COR-L47 (cell line): ENCODE measurements around the gene CLEC18A.
"Not testable (repeated sequence)": the region's sequence is repeated elsewhere in the genome, so short reads cannot be mapped to it uniquely, and the experiment has no call there.

Experiments used
- DNase-seq: peaks from one replicate; lab custom pipeline; 2025; lab: John Stamatoyannopoulos, UW

Gene CLEC18A

DNA sequence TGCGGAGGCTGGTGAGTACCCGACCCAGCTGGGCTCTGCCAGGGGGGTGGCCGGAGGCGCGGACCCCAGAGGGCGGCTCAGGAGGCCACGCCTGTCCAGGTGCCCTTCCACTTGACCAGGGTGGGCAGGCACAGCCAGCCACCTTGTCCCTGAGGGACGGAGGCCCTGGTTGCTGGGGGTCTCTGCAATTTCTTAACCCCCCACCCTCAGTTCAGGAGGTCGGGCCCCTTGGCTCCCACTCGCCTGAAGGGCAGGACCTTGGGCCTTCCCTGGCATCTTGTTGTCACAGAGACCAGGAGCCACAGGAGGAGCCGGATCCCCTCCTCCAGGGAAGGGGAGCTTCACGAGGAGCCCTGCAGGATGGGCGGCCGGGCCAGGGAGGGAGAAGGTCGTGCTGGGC is 982 bp downstream of the CLEC18A start:
- not testable (repeated sequence) for DNase-seq

DNA sequence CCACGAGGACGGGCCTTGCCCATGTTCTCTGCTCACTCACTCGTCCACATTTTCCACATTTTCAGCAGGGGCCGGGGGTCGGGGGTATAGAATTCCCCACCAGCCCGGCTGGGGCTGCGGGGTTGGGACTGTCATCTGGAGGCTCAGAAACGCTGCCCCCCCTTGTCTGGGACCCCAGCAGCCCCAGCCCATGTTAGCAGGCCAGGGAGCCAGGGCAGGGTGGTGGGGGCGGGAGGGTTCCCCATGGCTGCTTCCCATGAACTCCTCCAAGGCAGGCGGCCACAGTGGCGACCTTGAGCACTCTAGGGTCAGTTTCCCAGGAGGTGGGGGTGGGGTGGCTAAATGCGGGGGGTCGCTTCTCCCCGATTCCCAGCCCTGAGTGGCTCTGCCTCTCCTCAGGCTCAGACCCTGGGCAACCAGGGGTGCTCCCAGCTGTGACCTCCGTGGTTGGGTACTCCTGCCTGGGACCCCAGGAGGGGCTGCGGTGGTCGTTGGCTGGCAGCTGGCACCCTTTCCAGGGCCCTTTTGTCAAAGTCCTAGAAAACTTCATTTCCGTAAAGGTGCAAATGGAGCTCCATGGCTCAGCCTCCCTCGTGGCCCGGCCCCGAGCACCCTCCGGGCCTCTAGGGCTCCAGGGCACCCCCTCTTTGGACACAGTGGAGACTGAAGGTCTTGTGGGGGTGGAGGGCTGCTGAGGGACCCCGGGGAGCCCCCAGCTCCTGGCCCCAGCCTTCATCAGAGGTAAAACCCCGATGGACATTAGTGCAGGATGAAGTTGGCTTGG is 1.6 kb downstream of the CLEC18A start:
- DNase-seq, result not testable (repeated sequence)

DNA sequence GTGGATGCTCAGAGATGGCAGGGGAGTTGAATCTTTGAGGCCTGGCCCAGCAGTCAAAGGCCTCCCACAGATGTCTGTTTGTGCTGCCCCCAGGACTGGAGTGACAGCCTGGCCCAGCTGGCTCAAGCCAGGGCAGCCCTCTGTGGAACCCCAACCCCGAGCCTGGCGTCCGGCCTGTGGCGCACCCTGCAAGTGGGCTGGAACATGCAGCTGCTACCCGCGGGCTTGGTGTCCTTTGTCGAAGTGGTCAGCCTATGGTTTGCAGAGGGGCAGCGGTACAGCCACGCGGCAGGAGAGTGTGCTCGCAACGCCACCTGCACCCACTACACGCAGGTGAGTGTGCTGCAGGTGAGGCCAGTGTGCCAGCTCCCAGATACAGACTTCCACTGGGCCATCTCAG is 3.1 kb downstream of the CLEC18A start:
- not testable (repeated sequence) for DNase-seq

DNA sequence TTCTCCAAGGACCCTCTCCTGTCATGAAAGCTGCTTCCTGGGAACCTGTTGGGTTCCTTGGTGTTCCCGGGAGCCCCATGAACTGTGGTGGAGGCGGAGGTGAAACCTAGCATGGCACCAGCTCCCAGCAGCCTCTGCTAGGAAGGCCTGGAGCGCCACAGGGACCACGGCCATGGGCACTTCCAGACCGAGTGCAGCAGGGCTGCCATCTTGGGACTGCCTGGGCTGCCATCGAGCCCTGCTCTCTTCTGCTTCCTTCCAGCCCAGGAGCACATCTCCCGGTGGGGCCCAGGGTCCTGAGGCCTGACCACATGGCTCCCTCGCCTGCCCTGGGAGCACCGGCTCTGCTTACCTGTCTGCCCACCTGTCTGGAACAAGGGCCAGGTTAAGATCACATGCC is 12.2 kb downstream of the CLEC18A start:
- not testable (repeated sequence) for DNase-seq

DNA sequence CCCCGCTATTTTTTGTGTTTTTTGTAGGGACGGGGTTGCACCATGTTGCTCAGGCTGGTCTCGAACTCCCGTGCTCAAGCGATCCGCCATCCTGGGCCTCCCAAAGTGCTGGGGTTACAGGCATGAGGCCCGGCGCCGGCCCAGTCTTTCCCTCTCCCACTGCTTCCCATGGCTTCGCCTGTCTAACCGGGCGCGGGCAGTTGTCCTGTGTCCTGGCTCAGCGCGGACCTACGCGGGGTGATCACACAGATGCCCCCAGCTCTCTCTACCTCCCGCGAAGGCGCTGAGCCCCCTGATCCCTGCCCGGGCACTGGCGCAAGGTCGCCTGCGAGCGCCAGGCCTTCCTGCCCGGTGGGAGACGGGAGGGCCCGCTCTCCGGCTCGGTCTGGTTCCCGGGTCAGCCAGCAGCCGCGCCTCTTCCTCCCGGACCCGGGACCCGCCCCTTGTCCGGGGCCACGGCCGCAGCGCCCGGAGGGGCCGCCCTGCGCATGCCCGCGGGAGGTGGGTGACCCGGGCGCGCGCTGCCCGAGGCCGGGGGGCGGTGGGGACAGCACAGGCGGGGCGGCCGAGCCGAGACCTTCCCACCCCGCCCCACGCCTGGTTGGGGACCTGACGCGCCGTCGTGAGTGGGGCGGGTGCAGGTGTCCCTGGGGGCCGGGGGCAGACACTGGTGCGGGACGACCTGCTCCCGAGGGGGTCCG is 14.0 kb downstream of the CLEC18A start:
- DNase-seq, result not testable (repeated sequence)

DNA sequence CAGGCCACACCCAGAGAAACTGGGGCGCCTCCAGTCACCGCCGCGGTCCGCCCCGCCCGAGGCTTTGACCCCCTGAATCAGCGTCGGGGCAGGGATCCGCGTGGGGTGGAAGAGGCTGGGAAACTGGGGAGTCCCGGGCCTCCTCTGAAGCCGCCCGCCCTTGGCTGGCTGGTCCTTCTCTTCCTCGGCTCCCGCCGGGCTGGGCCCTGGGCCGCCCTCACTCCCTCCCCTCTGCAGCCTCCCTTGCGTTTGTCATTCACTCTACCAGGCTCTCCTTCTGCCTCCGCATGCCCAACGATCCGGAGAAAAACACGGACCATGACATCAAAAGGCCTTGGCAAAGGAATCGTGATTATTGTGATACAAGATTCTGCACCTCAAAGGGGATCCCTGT is 14.5 kb downstream of the CLEC18A start:
- not testable (repeated sequence) for DNase-seq

DNA sequence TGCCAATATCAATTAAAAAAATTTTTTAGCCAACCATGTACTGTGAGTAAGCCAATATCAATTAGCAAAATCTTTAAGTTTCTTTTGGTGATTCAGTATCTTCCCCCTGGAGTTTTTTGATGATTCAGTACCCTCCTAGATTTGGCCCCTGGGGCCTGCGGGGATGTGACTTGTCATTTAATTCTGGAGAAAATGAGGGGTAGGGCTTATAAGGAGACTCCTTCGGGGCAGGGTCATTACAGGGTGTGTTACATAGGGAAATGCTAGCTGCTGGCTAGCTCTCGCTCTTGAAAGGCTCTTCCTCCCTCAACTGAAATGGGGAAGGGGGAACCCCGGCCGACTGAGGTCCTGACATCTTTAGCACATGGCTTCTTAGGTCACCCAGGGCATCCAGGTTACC is 16.6 kb downstream of the CLEC18A start:
- not testable (repeated sequence) for DNase-seq

DNA sequence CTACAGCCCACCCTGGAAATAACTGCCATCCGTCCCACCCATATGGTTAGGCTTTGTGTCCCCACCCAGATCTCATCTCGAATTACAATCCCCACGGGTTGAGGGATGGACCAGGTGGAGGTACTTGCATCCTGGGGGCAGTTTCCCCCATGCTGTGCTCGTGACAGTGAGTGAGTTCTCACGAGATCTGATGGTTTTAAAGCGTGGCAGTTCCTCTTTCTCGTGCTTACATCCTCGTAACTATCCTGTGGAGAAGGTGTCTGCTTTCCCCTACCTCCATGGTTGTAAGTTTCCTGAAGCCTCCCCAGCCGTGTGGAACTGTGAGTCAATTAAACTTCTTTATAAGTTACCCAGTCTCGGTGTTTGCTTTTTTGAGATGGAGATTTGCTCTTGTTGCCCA is 17.0 kb downstream of the CLEC18A start:
- not testable (repeated sequence) for DNase-seq

DNA sequence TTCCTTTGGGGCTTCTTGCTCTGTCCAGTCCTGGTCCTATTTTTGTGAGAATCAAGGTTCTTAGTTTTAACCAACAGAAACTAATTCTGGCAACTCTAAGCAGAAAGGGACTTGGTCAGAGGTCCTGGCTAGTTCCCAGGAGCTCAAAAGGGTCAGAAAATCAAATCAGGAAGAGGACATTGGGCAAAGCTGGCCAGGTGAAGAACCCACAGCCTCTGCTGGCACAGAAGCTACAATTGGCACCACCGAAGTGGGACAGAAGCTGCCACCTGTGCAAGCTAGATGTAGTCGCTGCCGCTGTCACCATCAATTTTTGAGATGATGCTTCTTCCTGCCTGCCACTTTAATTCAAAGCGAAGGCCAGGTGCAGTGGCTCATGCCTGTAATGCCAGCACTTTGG is 18.5 kb downstream of the CLEC18A start:
- DNase-seq, result not testable (repeated sequence)

DNA sequence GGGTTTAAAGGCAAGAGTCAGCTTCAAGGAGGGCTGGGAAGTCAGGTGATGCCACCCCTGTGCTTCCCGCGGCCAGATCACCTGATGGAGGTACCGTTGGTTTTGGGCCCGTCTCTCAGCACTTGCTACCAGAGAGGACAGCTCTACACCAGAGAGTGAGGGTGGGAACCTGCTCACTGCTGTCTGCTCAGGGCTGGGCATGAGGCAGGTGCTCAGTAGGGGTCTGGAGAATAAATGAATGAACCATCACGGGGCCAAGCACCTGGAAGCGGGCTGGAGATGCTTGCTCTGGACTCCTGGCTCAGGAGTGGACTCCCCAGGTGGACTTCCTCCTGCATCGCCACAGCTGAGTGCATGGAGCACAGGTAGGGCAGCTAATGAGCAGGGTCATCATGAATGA is 21.0 kb downstream of the CLEC18A start:
- DNase-seq, result not testable (repeated sequence)

DNA sequence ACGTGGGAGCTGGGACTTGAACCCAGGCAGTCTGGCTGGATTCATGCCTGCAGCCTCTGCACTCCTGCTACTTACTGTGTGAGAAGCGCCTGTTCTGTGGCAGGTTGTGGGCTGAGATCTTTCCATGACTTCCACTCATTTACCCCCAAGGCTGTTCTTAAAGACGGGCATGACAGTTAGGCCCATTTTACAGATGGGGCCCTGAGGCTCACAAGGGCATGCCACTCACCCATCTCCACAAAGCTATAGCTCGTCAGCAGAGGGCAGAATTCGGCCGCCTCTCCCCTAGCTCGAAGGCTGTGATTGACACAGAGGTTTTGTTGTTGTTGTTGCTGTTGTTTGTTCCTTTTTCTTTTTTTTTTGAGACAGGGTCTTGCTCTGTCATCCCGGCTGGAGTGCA is 21.8 kb downstream of the CLEC18A start:
- DNase-seq, result not testable (repeated sequence)

DNA sequence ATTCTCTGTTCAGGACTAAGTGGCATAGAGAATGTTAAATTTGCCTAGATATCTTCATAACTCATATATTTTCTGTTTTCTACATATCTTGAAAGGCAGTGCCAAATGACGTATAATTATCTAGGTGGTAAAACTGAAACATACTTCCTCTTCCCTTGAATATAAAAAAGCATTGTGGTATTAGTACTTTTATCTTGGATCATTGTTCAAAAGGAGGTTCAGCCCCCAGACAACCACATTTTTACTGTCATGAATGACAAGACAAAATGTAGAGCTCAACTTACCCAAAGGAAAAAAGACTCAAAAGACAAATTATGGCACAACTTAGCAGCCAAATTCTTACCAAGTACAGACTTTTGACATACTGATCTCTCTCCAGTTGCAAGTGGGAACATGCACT is 34.1 kb downstream of the CLEC18A start:
- DNase-seq, result not testable (repeated sequence)

DNA sequence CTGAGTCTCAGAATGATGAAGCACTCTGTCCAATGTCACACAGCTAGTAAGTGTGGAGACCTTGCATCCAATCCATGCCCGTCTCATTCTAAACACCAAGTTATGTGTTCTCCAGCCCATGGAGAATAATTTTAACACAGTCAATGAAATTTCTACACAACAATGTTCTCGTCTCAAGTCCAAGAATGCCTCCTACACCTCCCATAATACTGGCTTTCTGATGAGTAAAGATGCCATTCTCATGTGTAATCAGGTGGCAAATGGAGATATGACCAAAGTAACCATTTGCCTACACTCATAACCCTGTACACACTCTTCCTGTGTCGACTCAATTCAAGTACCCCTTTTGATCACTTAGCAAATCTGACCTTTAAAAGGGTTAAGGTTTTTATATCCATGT is 46.8 kb downstream of the CLEC18A start:
- DNase-seq, result not testable (repeated sequence)

DNA sequence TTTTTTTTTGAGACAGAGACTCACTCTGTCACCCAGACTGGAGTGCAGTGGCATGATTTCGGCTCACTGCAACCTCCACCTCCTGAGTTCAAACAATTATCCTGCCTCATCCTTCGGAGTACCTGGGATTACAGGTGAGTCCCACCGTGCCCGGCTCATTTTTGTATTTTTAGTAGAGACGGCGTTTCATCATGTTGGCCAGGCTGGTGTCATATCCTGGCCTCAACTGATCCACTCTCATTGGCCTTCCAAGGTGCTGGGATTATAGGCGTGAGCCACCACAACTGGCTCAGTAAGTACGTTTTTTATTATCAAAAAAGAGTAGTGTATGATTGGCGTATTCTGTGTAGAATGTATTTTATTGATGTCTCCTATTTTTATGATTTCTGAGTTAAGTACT is 48.7 kb downstream of the CLEC18A start:
- not testable (repeated sequence) for DNase-seq

DNA sequence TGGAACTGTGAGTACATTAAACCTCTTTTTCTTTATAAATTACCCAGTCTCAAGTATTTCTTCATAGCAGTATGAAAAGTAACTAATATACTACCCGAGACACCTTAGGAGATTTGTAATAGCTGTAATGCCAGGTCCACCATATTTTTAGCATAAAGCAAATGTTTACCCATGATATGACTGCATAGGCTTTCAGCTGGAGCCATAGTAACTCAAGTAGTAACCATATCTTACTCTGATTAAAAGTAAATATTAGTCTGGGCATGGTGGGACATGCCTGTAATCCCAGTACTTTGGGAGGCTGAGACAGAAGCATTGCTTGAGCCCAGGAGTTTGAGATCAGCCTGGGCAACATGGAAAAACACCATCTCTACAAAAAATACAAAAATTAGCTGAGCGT is 52.4 kb downstream of the CLEC18A start:
- not testable (repeated sequence) for DNase-seq

DNA sequence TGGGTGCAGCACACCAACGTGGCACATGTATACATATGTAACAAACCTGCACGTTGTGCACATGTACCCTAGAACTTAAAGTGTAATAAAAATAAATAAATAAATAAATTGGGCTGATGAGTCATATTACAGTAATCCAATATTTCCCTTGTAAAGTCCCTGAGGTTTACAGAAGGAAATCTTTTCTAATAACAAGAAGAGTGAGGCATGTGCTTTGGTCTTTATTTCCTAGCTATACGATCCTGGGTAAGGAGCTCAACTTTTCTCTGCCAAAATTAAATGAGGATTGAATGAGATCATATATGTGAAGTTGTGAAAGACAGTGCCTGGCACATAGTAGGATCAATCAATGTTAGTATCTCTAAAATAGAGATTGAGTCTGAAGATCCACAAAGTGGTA is 57.5 kb downstream of the CLEC18A start:
- not testable (repeated sequence) for DNase-seq

DNA sequence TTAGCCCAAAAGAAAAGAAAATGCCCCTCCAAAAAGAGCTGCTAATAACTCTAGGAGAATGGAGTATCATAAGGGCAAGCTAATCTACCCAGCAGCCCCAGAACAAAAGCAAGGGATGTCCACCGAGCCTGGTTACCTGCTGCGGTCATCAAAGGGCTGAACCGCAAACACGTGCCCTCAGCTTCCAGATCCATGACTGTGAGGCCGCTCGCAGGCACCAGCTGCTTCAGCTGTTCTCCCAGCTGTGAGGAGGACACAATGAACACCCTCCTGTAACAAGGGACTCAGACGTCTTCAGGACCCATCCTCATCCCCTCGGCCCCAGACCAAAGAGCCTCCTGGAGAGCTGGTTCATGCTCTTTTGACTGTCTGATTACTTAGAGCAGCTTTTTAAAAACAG is 59.5 kb downstream of the CLEC18A start:
- DNase-seq, result not testable (repeated sequence)

DNA sequence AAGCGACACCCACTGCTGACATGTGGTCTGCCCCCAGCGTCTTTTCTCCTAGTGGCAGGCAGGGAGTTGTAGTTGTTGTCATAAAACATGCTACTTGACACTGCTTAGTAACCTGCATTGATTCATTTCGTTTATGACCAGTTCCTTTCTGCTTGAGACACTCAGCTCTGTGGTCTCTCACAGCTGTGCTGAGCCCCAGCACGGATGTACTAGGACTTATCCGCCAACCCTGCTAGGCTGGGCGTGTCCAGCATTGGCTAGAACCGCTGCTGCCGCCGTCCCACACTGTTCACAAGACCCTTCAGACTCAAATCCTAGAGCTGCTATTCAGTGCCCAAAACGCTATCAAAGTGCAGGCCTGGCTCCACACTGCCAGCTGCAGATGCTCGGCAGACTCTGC is 60.0 kb downstream of the CLEC18A start:
- DNase-seq, result not testable (repeated sequence)

DNA sequence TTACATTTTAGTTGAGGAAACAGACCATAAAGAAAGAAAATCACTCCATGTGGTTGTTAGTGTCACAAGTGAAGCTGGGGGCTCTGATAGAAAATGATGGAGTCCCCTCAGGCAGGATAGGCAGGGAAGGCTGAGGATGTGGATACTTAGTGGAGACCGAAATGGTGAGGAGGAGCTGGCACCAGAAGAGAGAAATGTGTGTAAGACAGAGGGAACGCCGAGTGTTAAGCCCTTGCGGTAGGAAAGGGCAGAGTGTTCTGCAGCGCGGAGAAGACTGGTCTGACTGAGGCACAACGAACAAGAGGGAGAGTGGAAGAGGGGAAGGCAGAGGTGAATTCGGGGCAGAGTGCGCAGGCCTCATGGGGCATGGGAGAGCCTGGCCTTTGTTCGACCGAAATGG is 61.2 kb downstream of the CLEC18A start:
- DNase-seq, result not testable (repeated sequence)

DNA sequence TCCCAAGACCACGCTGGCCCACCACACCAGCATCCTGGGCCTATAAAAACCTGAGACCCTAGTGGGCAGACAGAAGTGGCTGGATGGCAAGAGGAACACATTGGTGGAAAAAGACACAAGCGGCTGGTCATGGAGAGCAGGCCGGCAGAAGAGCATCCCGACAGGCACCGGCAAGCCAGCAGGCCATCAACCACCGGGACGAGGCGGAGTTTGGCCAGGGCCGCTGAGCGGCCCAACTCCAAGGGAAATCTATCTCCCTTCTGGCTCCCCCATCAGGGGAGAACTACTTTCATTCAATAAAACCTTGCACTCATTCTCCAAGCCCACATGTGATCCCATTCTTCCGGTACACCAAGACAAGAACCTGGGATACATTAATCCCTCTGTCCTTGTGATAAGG is 61.8 kb downstream of the CLEC18A start:
- not testable (repeated sequence) for DNase-seq
